ENCODE results near the gene DLEU7.

GRCh38 chr13:50812242-50812641, 31.2 kb downstream of the DLEU7 start:
- TF ChIP-seq POLR2A (IDR thresholded peaks at IDR 0.05; ENCODE audit: low read depth, low read length): no peak
- no peak for TF ChIP-seq TAF1 (IDR thresholded peaks at IDR 0.05; ENCODE audit: low read depth, low read length)
- no peak for TF ChIP-seq POLR2AphosphoS5 (IDR thresholded peaks at IDR 0.05; ENCODE audit: low read depth, low read length)
